ENCODE results near the gene TRAF1. TPM values are rescaled to one million over a fixed set of nuclear protein-coding genes. Genes with fewer than 3 reads are reported as not detected.

The TRAF1 gene
- polyA plus RNA-seq, 1 donor from 2014 or later, result 0.89 TPM

GRCh38 chr9:120865809-120866208, 60.8 kb downstream of the TRAF1 start:
- no peak overlapping the region for H3K4me3 ChIP-seq (ENCODE audit: low read length)
- H3K9ac ChIP-seq (ENCODE audit: low read length), result no peak overlapping the region
- no peaks in the 10 kb centered on the region for H3K9me3 ChIP-seq (ENCODE audit: low read length)
- TF ChIP-seq EZH2 (IDR thresholded peaks at IDR 0.05; ENCODE audit: borderline replicate concordance, insufficient read depth, low read length, poor library complexity, severe bottlenecking) (no peak), RAD21 (conservative IDR thresholded peaks at IDR 0.05) (no peak), SMC3 (conservative IDR thresholded peaks at IDR 0.05; ENCODE audit: poor library complexity) (no peak), EP300 (conservative IDR thresholded peaks at IDR 0.05; ENCODE audit: poor library complexity, severe bottlenecking) (no peak), CTCF (IDR thresholded peaks at IDR 0.05; ENCODE audit: poor library complexity, severe bottlenecking) (no peak), TAF1 (IDR thresholded peaks at IDR 0.05; ENCODE audit: low read depth) (no peak), POLR2AphosphoS5 (IDR thresholded peaks at IDR 0.05) (no peak), MXI1 (conservative IDR thresholded peaks at IDR 0.05; ENCODE audit: poor library complexity, severe bottlenecking) (no peak), REST (IDR thresholded peaks at IDR 0.05; ENCODE audit: borderline replicate concordance) (no peak)
- no peaks in the 10 kb centered on the region for H4K20me1 ChIP-seq (ENCODE audit: insufficient read depth)
- no peaks in the 10 kb centered on the region for H3K9me2 ChIP-seq (ENCODE audit: insufficient read depth, low read length)
- H2AFZ ChIP-seq (ENCODE audit: low read depth, low read length), result no peak overlapping the region
- no peak overlapping the region for H3K4me2 ChIP-seq (ENCODE audit: low read length)
- H3K36me3 ChIP-seq (ENCODE audit: insufficient read depth, low read length), result no peaks in the 10 kb centered on the region
- H3K27ac ChIP-seq (ENCODE audit: low read length), result no peak overlapping the region
- no peaks in the 10 kb centered on the region for H3K79me2 ChIP-seq (replicated peaks; ENCODE audit: insufficient read depth, low read length)
- no peaks in the 10 kb centered on the region for H3F3A ChIP-seq (ENCODE audit: insufficient read depth, low read length, poor library complexity, severe bottlenecking)
- H3K27me3 ChIP-seq (ENCODE audit: insufficient read depth, low read depth, low read length), result no peaks in the 10 kb centered on the region

- H3K27ac ChIP-seq (ENCODE audit: low read length), result no peak overlapping the region
- no peak for TF ChIP-seq RAD21 (conservative IDR thresholded peaks at IDR 0.05)
- TF ChIP-seq EP300 (conservative IDR thresholded peaks at IDR 0.05; ENCODE audit: poor library complexity, severe bottlenecking), result no peak
- no peak for TF ChIP-seq MXI1 (conservative IDR thresholded peaks at IDR 0.05; ENCODE audit: poor library complexity, severe bottlenecking)
- no peak for TF ChIP-seq EZH2 (IDR thresholded peaks at IDR 0.05; ENCODE audit: borderline replicate concordance, insufficient read depth, low read length, poor library complexity, severe bottlenecking)
- no peak for TF ChIP-seq POLR2AphosphoS5 (IDR thresholded peaks at IDR 0.05)
- TF ChIP-seq TAF1 (IDR thresholded peaks at IDR 0.05; ENCODE audit: low read depth), result no peak
- TF ChIP-seq REST (IDR thresholded peaks at IDR 0.05; ENCODE audit: borderline replicate concordance), result no peak
- TF ChIP-seq SMC3 (conservative IDR thresholded peaks at IDR 0.05; ENCODE audit: poor library complexity), result no peak
- TF ChIP-seq CTCF (IDR thresholded peaks at IDR 0.05; ENCODE audit: poor library complexity, severe bottlenecking), result no peak
- H3K27me3 ChIP-seq (ENCODE audit: insufficient read depth, low read depth, low read length), result no peaks in the 10 kb centered on the region
- no peaks in the 10 kb centered on the region for H3K9me2 ChIP-seq (ENCODE audit: insufficient read depth, low read length)
- no peaks in the 10 kb centered on the region for H3F3A ChIP-seq (ENCODE audit: insufficient read depth, low read length, poor library complexity, severe bottlenecking)
- H3K9ac ChIP-seq (ENCODE audit: low read length), result no peak overlapping the region
- no peaks in the 10 kb centered on the region for H3K36me3 ChIP-seq (ENCODE audit: insufficient read depth, low read length)
- H3K79me2 ChIP-seq (replicated peaks; ENCODE audit: insufficient read depth, low read length), result no peaks in the 10 kb centered on the region
- no peak overlapping the region for H3K4me2 ChIP-seq (ENCODE audit: low read length)
- H3K9me3 ChIP-seq (ENCODE audit: low read length), result no peaks in the 10 kb centered on the region
- H3K4me3 ChIP-seq (ENCODE audit: low read length), result no peak overlapping the region
- H4K20me1 ChIP-seq (ENCODE audit: insufficient read depth), result no peaks in the 10 kb centered on the region
- no peak overlapping the region for H2AFZ ChIP-seq (ENCODE audit: low read depth, low read length)
Observed at GRCh38 chr9:120865176-120865575, 61.4 kb downstream of the TRAF1 start.

Measured in neural cell (in vitro differentiated cells).